ENCODE measurements around the gene TRMT2A. TPM values are rescaled to one million over a fixed set of nuclear protein-coding genes. Genes with fewer than 3 reads are reported as not detected.

TRMT2A gene
- total and polyA plus RNA-seq, 8 donors = 23.8 to 120 (median 34.1) TPM

GRCh38 chr22:20156611-20157429, 39.8 kb upstream of the TRMT2A start:
- Histone ChIP-seq H3K4me3 (no peak overlapping the region), H3K9me3 (no peaks in the 10 kb centered on the region), H3K4me1 (no peaks in the 10 kb centered on the region), H3K27ac (no peak overlapping the region), H3K36me3 (no peaks in the 10 kb centered on the region), H3K27me3 (no peaks in the 10 kb centered on the region)
- no peak for FAIRE-seq
- intact Hi-C loops (cut with DNase I) = loop anchor here (2.0 to 10.0 kb wide), 4 partner anchors 78 to 128 kb away; no protein-coding TSS in a partner anchor
- peak; percentile 78 to 97 (median 88) for ATAC-seq
- WGBS, 2 donors = 33 to 41% methylated on average over 15 to 17 of the region's 17 CpGs
- peak; percentile 71 to 100 (median 90) for DNase-seq
- TF ChIP-seq CTCF (IDR thresholded peaks at IDR 0.05) = peak; percentile 96 to 98 (median 96)

- WGBS, 2 donors = 45 to 59% methylated on average over 7 of the region's 7 CpGs
- intact Hi-C loops (cut with DNase I) = loop anchor here (2.0 to 10.0 kb wide), 4 partner anchors 79 to 129 kb away; no protein-coding TSS in a partner anchor
These were observed 39.0 kb upstream of the TRMT2A start for GRCh38 chr22:20156042-20156389.

GRCh38 chr22:20155330-20156041, 38.5 kb upstream of the TRMT2A start:
- H3K9me3 ChIP-seq = no peaks in the 10 kb centered on the region
- DNase-seq (peak in 1 of 6 donors; percentile 29), FAIRE-seq (no peak), ATAC-seq (peak in 2 of 4 donors; percentile 65 to 71)
- no peak overlapping the region for H3K4me3 ChIP-seq
- 50 to 63% methylated on average over 29 to 30 of the region's 30 CpGs for WGBS, 2 donors
- no peaks in the 10 kb centered on the region for H3K36me3 ChIP-seq
- H3K27me3 ChIP-seq = no peaks in the 10 kb centered on the region
- no peak for TF ChIP-seq CTCF (IDR thresholded peaks at IDR 0.05)
- H3K4me1 ChIP-seq = no peaks in the 10 kb centered on the region
- intact Hi-C loops (cut with DNase I) = loop anchor here (2.0 to 10.0 kb wide), 4 partner anchors 79 to 129 kb away; no protein-coding TSS in a partner anchor
- no peak overlapping the region for H3K27ac ChIP-seq

More at GRCh38 chr22:20156042-20156389, 39.0 kb upstream of the TRMT2A start:
- no peaks in the 10 kb centered on the region for H3K9me3 ChIP-seq
- no peak for TF ChIP-seq CTCF (IDR thresholded peaks at IDR 0.05)
- ATAC-seq (no peak), FAIRE-seq (no peak), DNase-seq (no peak)
- no peaks in the 10 kb centered on the region for H3K27me3 ChIP-seq
- H3K27ac ChIP-seq = no peak overlapping the region
- H3K36me3 ChIP-seq = no peaks in the 10 kb centered on the region
- no peaks in the 10 kb centered on the region for H3K4me1 ChIP-seq
- H3K4me3 ChIP-seq = no peak overlapping the region

GRCh38 chr22:20154602-20155187, 37.7 kb upstream of the TRMT2A start:
- no peaks in the 10 kb centered on the region for H3K9me3 ChIP-seq
- H3K27ac ChIP-seq = no peak overlapping the region
- H3K27me3 ChIP-seq = no peaks in the 10 kb centered on the region
- H3K4me3 ChIP-seq = no peak overlapping the region
- no peak for DNase-seq
- intact Hi-C loops (cut with DNase I) = loop anchor here in 2 of 3 donors (5.0 to 10.0 kb wide), 3 partner anchors 80 to 130 kb away; no protein-coding TSS in a partner anchor
- TF ChIP-seq CTCF (IDR thresholded peaks at IDR 0.05) = no peak
- 39 to 41% methylated on average over 6 to 14 of the region's 14 CpGs for WGBS, 2 donors
- no peak for FAIRE-seq
- ATAC-seq = peak in 2 of 4 donors; percentile 10 to 11
- H3K4me1 ChIP-seq = no peaks in the 10 kb centered on the region
- H3K36me3 ChIP-seq = no peaks in the 10 kb centered on the region

All from pancreas (tissue), 10 donors.